SK-N-SH (cell line): ENCODE results near the gene LIPM. TPM values are rescaled to one million over a fixed set of nuclear protein-coding genes. Genes with fewer than 3 reads are reported as not detected.

ENCODE experiments used
- CTCF ChIA-PET: fragments of 300-600, 350-600 bp; formaldehyde crosslinking; extraction: SDS; loops from one replicate; lab custom pipeline; 2021; lab: Yijun Ruan, JAX
- POLR2A ChIA-PET: fragments of 350-600 bp; sonication (Branson Sonifier 250); formaldehyde crosslinking; extraction: SDS; loops from one replicate; lab custom pipeline; 2020; ENCODE audit warnings: antibody characterized with exemption, inconsistent platforms; lab: Yijun Ruan, JAX
- DNase-seq: peaks from one replicate; pipeline ENCODE4 v3.0.0; 2012
- H2AFZ ChIP-seq: fragments of 200-600 bp; sonication (generic); 2 replicates; pipeline ENCODE4 v1.8.1; 2016; ENCODE audit warnings: antibody characterized with exemption, mild to moderate bottlenecking, low read depth
- H3F3A ChIP-seq: fragments of 200-600 bp; sonication (generic); replicated peaks from 2 replicates; pipeline ENCODE3; 2016; ENCODE audit warnings: antibody characterized with exemption, mild to moderate bottlenecking; ENCODE audit not compliant: insufficient read depth
- H3K27ac ChIP-seq, 2 experiments: fragments of 200-500 bp in 1 of 2; fragments of 200-600 bp in 1 of 2; sonication (Bioruptor generic) in 1 of 2; sonication (generic), shearing (Covaris generic) in 1 of 2; 2 replicates each; pipeline versions ENCODE4 v1.5.1 to v1.6.1; 2014 to 2016; ENCODE audit warnings: low read depth in 2 of 2, inconsistent platforms in 1 of 2, low read length in 1 of 2, mild to moderate bottlenecking in 1 of 2, mixed read lengths in 1 of 2
- H3K27me3 ChIP-seq: fragments of 200-600 bp; sonication (generic), shearing (Covaris generic); 2 replicates; pipeline ENCODE4 v1.6.1; 2016; ENCODE audit warnings: mixed run types; ENCODE audit not compliant: insufficient read depth
- H3K36me3 ChIP-seq, 2 experiments: fragments of 200-500 bp in 1 of 2; fragments of 200-600 bp in 1 of 2; sonication (Bioruptor generic) in 1 of 2; sonication (generic) in 1 of 2; replicated peaks in 1 of 2; 2 replicates each; pipeline versions ENCODE3 to v1.5.1; 2014 to 2016; ENCODE audit warnings: low read length in 1 of 2, mild to moderate bottlenecking in 1 of 2; ENCODE audit not compliant: insufficient read depth in 2 of 2, control insufficient read depth in 1 of 2
- H3K4me1 ChIP-seq, 2 experiments: fragments of 200-500 bp in 1 of 2; fragments of 200-600 bp in 1 of 2; sonication (Bioruptor generic) in 1 of 2; sonication (generic), shearing (Covaris generic) in 1 of 2; 2 replicates each; pipeline versions ENCODE4 v1.5.1 to v1.6.1; 2014 to 2016; ENCODE audit warnings: low read depth in 1 of 2, low read length in 1 of 2, mixed run types in 1 of 2; ENCODE audit not compliant: insufficient read depth in 2 of 2, control insufficient read depth in 1 of 2
- H3K4me2 ChIP-seq: fragments of 200-600 bp; sonication (generic), shearing (Covaris generic); 2 replicates; pipeline ENCODE4 v1.6.1; 2017; ENCODE audit warnings: mixed run types
- H3K4me3 ChIP-seq, 2 experiments: fragments of 200-500 bp in 1 of 2; fragments of 200-600 bp in 1 of 2; sonication (Bioruptor generic) in 1 of 2; sonication (generic), shearing (Covaris generic) in 1 of 2; 2 replicates each; pipeline versions ENCODE4 v1.5.1 to v1.8.1; 2014 to 2016; ENCODE audit warnings: low read depth in 2 of 2, inconsistent platforms in 1 of 2, low read length in 1 of 2, mild to moderate bottlenecking in 1 of 2, mixed read lengths in 1 of 2, moderate library complexity in 1 of 2
- H3K79me2 ChIP-seq: fragments of 200-600 bp; sonication (generic); 2 replicates; pipeline ENCODE4 v1.8.1; 2017; ENCODE audit warnings: mild to moderate bottlenecking; ENCODE audit not compliant: insufficient read depth
- H3K9ac ChIP-seq: fragments of 200-600 bp; sonication (generic); 2 replicates; pipeline ENCODE4 v1.6.1; 2017; ENCODE audit warnings: mixed run types
- H3K9me2 ChIP-seq: fragments of 200-600 bp; sonication (generic); 2 replicates; pipeline ENCODE4 v1.6.1; 2017; ENCODE audit warnings: mixed run types
- H3K9me3 ChIP-seq: fragments of 200-600 bp; sonication (generic); 2 replicates; pipeline ENCODE4 v1.6.1; 2017; ENCODE audit warnings: mixed run types, mild to moderate bottlenecking, moderate library complexity
- H4K20me1 ChIP-seq: fragments of 200-600 bp; sonication (generic); 2 replicates; pipeline ENCODE4 v1.6.1; 2017; ENCODE audit warnings: mild to moderate bottlenecking, mixed run types; ENCODE audit not compliant: insufficient read depth
- CHD2 ChIP-seq: fragments of 150-350 bp; IDR thresholded peaks from 2 replicates; pipeline ENCODE4 v1.6.1; 2018; ENCODE audit warnings: low read length; ENCODE audit not compliant: partially characterized antibody
- CTCF ChIP-seq: fragments of 200-600 bp; sonication (generic); IDR thresholded peaks from 2 replicates; pipeline ENCODE4 v1.6.1; 2017; ENCODE audit warnings: antibody characterized with exemption, mild to moderate bottlenecking, moderate library complexity
- FOXM1 ChIP-seq: IDR thresholded peaks from 2 replicates; pipeline ENCODE4 v1.4.0; 2012; ENCODE audit warnings: low read depth, mild to moderate bottlenecking
- GATA2 ChIP-seq: sonication (generic); formaldehyde crosslinking; IDR thresholded peaks from 2 replicates; pipeline ENCODE4 v1.5.0; 2020; ENCODE audit warnings: mild to moderate bottlenecking, missing genetic modification reagents
- JUND ChIP-seq: IDR thresholded peaks from 2 replicates; pipeline ENCODE4 v1.4.0; 2012
- MEF2A ChIP-seq: IDR thresholded peaks from 2 replicates; pipeline ENCODE4 v1.4.0; 2012; ENCODE audit warnings: low read depth, borderline replicate concordance
- NFIC ChIP-seq: IDR thresholded peaks from 2 replicates; pipeline ENCODE4 v1.4.0; 2012; ENCODE audit warnings: borderline replicate concordance
- PBX3 ChIP-seq: IDR thresholded peaks from 2 replicates; pipeline ENCODE4; 2012
- REST ChIP-seq: IDR thresholded peaks from 2 replicates; pipeline ENCODE4 v1.6.1; 2012; ENCODE audit warnings: mild to moderate bottlenecking, low read depth, low read length, moderate library complexity
- SIN3A ChIP-seq: IDR thresholded peaks from 2 replicates; pipeline ENCODE4 v1.6.1; 2012; ENCODE audit warnings: low read depth, mild to moderate bottlenecking, low read length, moderate library complexity, borderline replicate concordance
- SMC3 ChIP-seq: IDR thresholded peaks from 2 replicates; pipeline ENCODE4 v1.6.1; 2012; ENCODE audit warnings: low read depth, low read length, improper control_type of control experiment
- TAF1 ChIP-seq: IDR thresholded peaks from 2 replicates; pipeline ENCODE4 v1.6.1; 2012; ENCODE audit warnings: low read depth, mild to moderate bottlenecking, low read length, moderate library complexity, borderline replicate concordance
- TCF12 ChIP-seq: IDR thresholded peaks from 2 replicates; pipeline ENCODE4 v1.4.0; 2012
- USF2 ChIP-seq: fragments of 150-350 bp; IDR thresholded peaks from 2 replicates; pipeline ENCODE4 v1.6.1; 2017; ENCODE audit warnings: antibody characterized with exemption, low read length, low read depth, borderline replicate concordance
- YY1 ChIP-seq: IDR thresholded peaks from 2 replicates; pipeline ENCODE4 v1.4.0; 2012; ENCODE audit warnings: low read depth, mild to moderate bottlenecking
- WGBS: methylation state at CpG from one replicate; pipeline ENCODE4 v1.1.6; 2017; ENCODE audit warnings: low lambda C conversion rate; 5-methylcytosine and 5-hydroxymethylcytosine counted together
- polyA plus RNA-seq, 3 experiments: library from polyadenylated mRNA; depleted of rRNA; stranded (reverse); fragments of >200 nt; gene quantifications; 2 replicates each; pipeline ENCODE4 v1.2.3, GENCODE V29; 2012

Gene LIPM
- polyA plus RNA-seq, 1 of the 3 experiments (the other 2 are of a cell fraction) = not detected

- Histone ChIP-seq H3F3A (no peaks in the 10 kb centered on the region), H3K4me3 (no peak overlapping the region), H3K9ac (no peak overlapping the region), H4K20me1 (no peaks in the 10 kb centered on the region), H3K4me2 (no peak overlapping the region), H3K36me3 (no peaks in the 10 kb centered on the region), H3K27me3 (no peaks in the 10 kb centered on the region), H3K4me1 (no peaks in the 10 kb centered on the region), H3K27ac (no peak overlapping the region), H2AFZ (no peak overlapping the region), H3K79me2 (no peaks in the 10 kb centered on the region), H3K9me2 (no peaks in the 10 kb centered on the region), H3K9me3 (no peaks in the 10 kb centered on the region)
- TF ChIP-seq USF2 = no peak
- no peak for TF ChIP-seq FOXM1
- no peak for TF ChIP-seq TCF12
- no peak for TF ChIP-seq MEF2A
- no peak for TF ChIP-seq CTCF
- TF ChIP-seq SMC3 = no peak
- TF ChIP-seq CHD2 = no peak
- TF ChIP-seq REST = no peak
- CTCF ChIA-PET = no interaction called here
- WGBS = 63% methylated on average over 3 of the region's 3 CpGs
- POLR2A ChIA-PET = no interaction called here
- no peak for DNase-seq
Measured at GRCh38 chr10:88783724-88784123, 18.8 kb upstream of the LIPM start.

- Histone ChIP-seq H3K27me3 (no peaks in the 10 kb centered on the region), H3F3A (no peaks in the 10 kb centered on the region), H2AFZ (no peak overlapping the region), H4K20me1 (no peaks in the 10 kb centered on the region), H3K9me2 (no peaks in the 10 kb centered on the region), H3K27ac (no peak overlapping the region), H3K4me1 (no peaks in the 10 kb centered on the region), H3K79me2 (no peaks in the 10 kb centered on the region), H3K9ac (no peak overlapping the region), H3K4me3 (no peak overlapping the region), H3K9me3 (no peaks in the 10 kb centered on the region), H3K4me2 (no peak overlapping the region), H3K36me3 (no peaks in the 10 kb centered on the region)
- POLR2A ChIA-PET = no interaction called here
- WGBS = 85% methylated on average over 10 of the region's 10 CpGs
- no peak for DNase-seq
- CTCF ChIA-PET = no interaction called here
- no peak for TF ChIP-seq CTCF
- no peak for TF ChIP-seq SMC3
- no peak for TF ChIP-seq SIN3A
- TF ChIP-seq JUND = no peak
- no peak for TF ChIP-seq NFIC
- no peak for TF ChIP-seq TCF12
- TF ChIP-seq MEF2A = no peak
- TF ChIP-seq USF2 = no peak
- TF ChIP-seq TAF1 = no peak
- no peak for TF ChIP-seq GATA2
- no peak for TF ChIP-seq PBX3
- no peak for TF ChIP-seq YY1
Measured at GRCh38 chr10:88786032-88786770, 16.3 kb upstream of the LIPM start.
